HG03196 (cell line): Measurements from ENCODE around the gene ZNF3.

Source experiments
- ATAC-seq: cut with Tn5 transposase; IDR thresholded peaks from one replicate; pipeline ENCODE4 v1.9.1; 2021; ENCODE audit not compliant: unreplicated experiment

ZNF3 gene

DNA sequence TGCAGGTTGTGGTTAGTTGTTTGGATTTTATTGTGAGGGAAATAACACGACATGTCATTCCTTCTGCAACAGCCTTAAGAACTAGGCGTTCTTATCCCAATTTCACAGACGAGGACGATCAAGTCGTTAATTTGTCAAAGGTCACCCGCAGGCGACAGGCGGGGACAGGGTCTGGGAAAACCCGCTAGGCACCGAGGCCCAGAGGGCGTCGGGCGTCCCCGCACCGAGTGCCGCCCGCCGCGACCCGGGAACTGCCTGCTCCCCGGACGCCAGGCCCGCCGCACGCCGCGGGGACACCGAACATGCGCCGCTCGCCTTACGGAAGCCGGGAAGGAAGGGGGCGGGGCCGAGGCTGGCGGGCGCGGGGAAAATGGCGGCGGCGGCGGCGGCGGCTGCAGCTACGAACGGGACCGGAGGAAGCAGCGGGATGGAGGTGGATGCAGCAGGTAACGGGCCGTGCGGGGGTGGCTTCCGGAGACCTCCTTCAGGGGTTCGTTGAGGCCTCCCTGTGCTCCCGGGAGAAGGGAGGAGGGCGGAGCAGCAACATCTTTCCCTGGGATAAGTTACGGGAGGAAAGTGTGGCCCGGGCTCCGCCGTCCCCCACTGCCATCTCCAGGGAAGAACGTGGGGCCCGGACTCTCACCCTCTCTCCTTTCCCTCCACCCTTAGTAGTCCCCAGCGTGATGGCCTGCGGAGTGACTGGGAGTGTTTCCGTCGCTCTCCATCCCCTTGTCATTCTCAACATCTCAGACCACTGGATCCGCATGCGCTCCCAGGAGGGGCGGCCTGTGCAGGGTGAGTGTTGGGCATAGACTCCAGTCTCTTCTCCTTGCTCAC lies 7.3 kb upstream of the ZNF3 start, which contains the start of gene COPS6:
COPS6 (plus strand) TSS at position 349 of the 837 bp plus-strand sequence; CDS start at position 371, 22 bp downstream.
- ATAC-seq: peak; percentile 61

- no peak for ATAC-seq
Observed at GRCh38 chr7:100088095-100088620, 6.6 kb upstream of the ZNF3 start.

- ATAC-seq: no peak
Observed at GRCh38 chr7:100087055-100087750, 5.7 kb upstream of the ZNF3 start.

DNA sequence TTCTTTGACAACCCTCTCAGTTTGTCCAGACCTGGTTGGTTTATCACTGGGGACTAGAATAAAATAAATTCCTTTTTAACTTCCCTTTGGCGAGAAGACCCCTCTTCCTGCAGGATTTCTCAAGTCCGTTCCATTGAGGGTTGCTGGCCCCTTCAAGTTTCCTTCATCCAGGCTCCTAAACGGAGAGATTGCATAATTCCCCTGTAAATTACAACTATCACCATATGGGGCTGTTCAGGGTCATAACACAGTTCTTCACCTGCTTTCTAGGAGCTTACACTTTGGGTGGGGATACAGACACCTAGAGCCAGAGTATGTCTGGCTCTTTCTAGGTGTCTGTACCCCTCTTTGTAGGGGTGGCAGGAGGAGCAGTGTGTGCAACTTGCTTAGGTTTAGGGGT lies 4.0 kb upstream of the ZNF3 start:
- ATAC-seq: no peak

- no peak for ATAC-seq
Observed at GRCh38 chr7:100082978-100083377, 1.5 kb upstream of the ZNF3 start.

GRCh38 chr7:100080907-100081534 lies 502 bp downstream of the ZNF3 start:
- ATAC-seq: no peak

DNA sequence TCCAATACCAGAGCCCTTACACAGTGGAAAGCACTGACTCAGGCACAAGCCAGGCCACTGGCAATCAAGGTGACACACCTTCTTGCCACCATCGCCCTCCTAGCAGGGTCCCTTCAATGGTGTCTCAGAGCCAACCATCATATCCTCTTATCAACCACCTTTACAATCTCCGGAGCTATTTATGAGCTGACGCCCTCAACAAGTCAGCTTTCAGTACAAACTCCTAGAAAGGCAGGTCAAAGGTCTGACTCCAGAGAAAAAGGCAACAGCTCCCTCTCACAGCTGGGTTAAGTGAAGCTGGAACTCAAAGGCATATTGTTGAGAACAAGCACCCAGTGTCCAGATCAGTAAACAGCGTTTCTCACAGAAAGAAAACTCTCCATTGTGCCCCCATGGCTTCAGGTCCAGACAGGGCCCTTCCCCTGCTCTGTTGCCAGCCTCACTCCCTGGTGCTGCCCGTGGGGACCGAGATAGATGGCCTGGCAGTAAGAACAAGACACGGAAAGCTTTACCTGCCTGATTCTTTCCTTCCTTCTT lies 2.4 kb downstream of the ZNF3 start:
- no peak for ATAC-seq

DNA sequence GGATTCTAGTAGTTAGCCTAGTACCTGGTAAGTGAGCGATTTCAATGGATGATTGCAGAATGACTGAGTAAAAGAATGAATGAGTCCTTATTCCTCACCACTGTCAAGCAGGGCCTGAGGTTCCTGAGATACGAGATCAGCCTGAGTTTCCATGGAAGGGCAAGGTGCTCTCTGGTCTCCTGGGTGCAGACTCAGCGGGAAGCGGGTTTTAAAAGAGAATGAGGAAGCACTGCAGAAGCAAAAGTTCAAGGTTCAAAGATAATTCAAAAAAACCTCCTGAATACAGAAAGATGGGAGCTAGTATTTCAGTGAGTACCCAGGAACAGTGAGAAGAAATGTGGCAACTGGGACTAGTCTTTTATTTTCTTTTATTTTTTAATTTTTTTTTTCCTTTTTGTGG lies 4.3 kb downstream of the ZNF3 start:
- ATAC-seq: no peak

- no peak for ATAC-seq
Observed at GRCh38 chr7:100075418-100075817, 6.1 kb downstream of the ZNF3 start.

GRCh38 chr7:100074841-100075240 lies 6.7 kb downstream of the ZNF3 start:
- ATAC-seq: no peak

GRCh38 chr7:100072462-100072861 lies 9.1 kb downstream of the ZNF3 start:
- ATAC-seq: no peak

GRCh38 chr7:100071018-100071723 lies 10.4 kb downstream of the ZNF3 start:
- ATAC-seq: no peak

DNA sequence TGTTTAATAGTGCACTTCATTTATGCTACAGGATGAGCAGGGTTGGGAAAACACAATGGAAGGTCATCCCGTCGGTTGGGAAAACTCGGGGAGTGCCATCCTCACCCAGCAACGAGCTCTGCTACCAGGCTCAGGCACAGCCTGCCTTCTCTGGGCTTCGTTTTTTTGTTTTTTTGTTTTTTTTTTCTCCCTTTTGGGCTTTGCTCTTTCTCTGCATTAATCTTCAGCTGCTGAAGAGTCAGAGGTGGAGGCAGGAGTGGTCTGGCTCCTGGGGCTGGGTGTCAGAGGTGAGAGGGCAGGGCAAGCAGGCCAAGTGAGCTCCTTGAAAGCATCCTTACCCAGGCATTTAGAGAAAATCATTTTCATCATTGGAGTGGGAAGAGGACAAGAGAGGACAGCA lies 11.5 kb downstream of the ZNF3 start:
- no peak for ATAC-seq

DNA sequence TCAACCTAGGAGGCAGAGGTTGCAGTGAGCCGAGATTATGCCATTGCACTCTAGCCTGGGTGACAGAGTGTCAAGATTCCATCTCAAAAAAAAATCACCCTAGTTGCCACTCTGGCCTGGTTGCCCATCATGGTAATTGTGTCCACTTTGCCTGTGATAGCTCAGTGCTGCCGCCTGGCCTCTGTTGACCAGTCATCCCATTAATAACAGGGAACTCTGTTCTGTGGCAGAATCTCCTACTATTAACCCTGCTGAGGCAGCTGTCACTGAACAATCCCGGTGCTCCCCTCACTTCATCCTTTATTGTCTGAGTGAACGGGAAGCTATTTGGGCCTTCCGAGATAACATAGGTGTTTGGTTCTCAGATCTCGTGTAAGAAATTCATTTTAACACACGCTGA lies 14.6 kb downstream of the ZNF3 start:
- no peak for ATAC-seq

- no peak for ATAC-seq
Observed at GRCh38 chr7:100065452-100066186, 15.9 kb downstream of the ZNF3 start.

GRCh38 chr7:100064162-100064561 lies 17.4 kb downstream of the ZNF3 start:
- no peak for ATAC-seq

DNA sequence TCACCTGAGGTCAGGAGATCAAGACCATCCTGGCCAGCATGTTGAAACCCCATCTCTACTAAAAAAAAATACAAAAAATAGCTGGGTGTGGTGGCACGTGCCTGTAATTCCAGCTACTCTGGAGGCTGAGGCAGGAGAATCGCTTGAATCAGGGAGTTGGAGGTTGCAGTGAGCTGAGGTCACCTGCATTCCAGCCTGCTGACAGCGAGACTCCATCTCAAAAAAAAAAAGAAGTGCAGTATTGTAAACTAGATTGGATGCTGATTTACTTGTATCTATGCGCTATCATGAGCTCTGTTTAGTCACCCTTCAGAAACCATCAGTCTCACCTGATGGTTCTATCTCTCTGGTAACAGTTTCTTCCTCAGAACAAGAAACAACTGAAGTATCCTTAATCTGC lies 18.1 kb downstream of the ZNF3 start:
- no peak for ATAC-seq

GRCh38 chr7:100061518-100062193 lies 19.9 kb downstream of the ZNF3 start:
- ATAC-seq: no peak

- no peak for ATAC-seq
Observed at GRCh38 chr7:100059251-100059739, 22.2 kb downstream of the ZNF3 start.
